ENCODE measurements around the gene KDM3B.
"Not testable (repeated sequence)": the region's sequence is repeated elsewhere in the genome, so short reads cannot be mapped to it uniquely, and the experiment has no call there.

KDM3B gene

GRCh38 chr5:138402640-138403039 lies 50.2 kb downstream of the KDM3B start:
- no peak overlapping the region for H3K4me3 ChIP-seq (ENCODE audit: low read depth, low read length)
- TF ChIP-seq CTCF (IDR thresholded peaks at IDR 0.05; ENCODE audit: low read depth, low read length): no peak

- no peak overlapping the region for H3K4me3 ChIP-seq (ENCODE audit: low read depth, low read length)
- no peak for TF ChIP-seq CTCF (IDR thresholded peaks at IDR 0.05; ENCODE audit: low read depth, low read length)
These were observed 55.5 kb downstream of the KDM3B start for GRCh38 chr5:138408023-138408422.

- not testable (repeated sequence) for H3K4me3 ChIP-seq (ENCODE audit: low read depth, low read length)
- TF ChIP-seq CTCF (IDR thresholded peaks at IDR 0.05; ENCODE audit: low read depth, low read length): peak; percentile 33; the same call in 1 of the 2 replicates
These were observed 58.6 kb downstream of the KDM3B start for GRCh38 chr5:138410996-138411640.

- no peak for TF ChIP-seq CTCF (IDR thresholded peaks at IDR 0.05; ENCODE audit: low read depth, low read length)
- H3K4me3 ChIP-seq (ENCODE audit: low read depth, low read length): no peak overlapping the region
These were observed 66.0 kb downstream of the KDM3B start for GRCh38 chr5:138418444-138418843.

DNA sequence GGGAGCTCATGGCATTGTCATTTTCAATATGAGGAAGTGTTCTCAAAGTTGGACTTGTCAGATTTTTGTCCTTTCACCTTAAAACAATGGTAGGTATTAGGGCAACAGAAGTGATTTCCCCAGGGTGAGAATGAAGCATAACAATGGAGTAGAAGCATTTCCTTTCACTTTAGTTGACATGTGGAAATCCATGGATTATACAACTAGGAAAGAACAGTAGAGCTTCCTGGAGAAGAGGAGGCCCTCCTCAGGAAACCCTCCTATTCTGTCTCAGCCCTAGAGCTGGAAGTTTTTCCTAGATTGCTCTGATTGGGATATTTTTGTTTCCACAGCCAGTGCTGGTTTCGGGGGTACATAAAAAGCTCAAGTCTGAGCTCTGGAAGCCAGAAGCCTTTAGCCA lies 72.6 kb downstream of the KDM3B start:
- no peak for TF ChIP-seq CTCF (IDR thresholded peaks at IDR 0.05; ENCODE audit: low read depth, low read length)
- no peak overlapping the region for H3K4me3 ChIP-seq (ENCODE audit: low read depth, low read length)

DNA sequence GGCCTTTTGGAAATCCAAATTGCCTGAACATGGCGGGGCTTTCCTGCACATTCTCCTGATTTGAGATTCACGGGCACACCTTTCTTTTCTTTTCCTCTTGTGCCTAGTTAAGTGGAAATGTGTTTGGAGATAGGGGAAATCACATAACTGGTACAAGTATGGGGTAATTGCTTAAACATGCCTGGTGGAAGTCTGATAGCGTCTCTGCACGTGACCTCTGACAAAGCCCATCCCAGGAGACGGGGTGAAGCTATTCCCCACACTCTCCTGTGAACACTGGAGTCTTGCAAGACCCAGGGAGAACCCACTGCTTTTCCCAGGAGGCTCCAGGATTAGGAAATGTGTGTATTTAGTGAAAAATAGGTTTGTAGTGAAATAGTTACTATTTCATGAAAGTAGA lies 83.5 kb downstream of the KDM3B start:
- H3K4me3 ChIP-seq (ENCODE audit: low read depth, low read length): no peak overlapping the region
- TF ChIP-seq CTCF (IDR thresholded peaks at IDR 0.05; ENCODE audit: low read depth, low read length): no peak

DNA sequence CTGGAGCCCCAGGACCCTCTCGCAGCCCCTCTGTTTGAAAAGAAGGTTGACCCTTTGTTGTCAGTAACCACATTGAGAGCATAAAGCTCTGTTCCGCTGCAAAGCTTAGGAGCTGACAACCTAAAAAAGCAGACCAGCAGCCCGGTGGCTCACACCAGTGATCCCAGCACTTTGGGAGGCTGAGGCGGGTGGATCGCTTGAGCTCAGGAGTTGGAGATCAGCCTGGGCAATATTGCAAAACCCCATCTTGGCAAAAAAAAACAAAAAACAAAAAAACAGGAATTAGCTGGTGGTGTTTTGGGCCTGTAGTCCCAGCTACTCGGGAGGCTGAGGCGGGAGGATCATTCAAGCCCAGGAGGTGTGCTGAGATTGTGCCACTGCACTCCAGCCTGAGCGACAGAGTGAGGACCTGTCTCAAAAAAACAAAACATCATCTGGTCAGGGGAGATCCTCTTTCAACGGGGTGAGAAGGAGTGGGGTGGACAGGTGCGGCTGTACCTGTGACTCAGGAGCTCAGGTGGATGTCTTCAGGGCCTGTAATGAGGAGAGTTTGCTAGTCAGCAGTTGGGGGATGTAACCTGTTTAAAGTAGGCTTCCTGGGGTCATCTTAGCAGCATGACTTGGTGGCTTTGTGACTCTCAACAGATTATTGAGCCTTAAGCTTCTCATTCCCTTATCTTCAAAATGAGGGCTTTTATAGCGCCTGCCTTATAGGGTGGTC lies 85.7 kb downstream of the KDM3B start:
- peak overlapping the region; percentile 48 for H3K4me3 ChIP-seq (ENCODE audit: low read depth, low read length)
- no peak for TF ChIP-seq CTCF (IDR thresholded peaks at IDR 0.05; ENCODE audit: low read depth, low read length)

Data from WI38 (cell line).